Brain microvascular endothelial cell (primary cell): ENCODE data around the gene CCDC197.

Experiments
- DNase-seq: peaks from one replicate; pipeline ENCODE4 v3.0.0-alpha.2; 2020
- H3K27ac ChIP-seq: fragments of 250-450 bp; sonication (Bioruptor Pico); 2 replicates; pipeline ENCODE4 v1.5.1; 2020; ENCODE audit warnings: mild to moderate bottlenecking, moderate library complexity
- H3K27me3 ChIP-seq: fragments of 250-450 bp; sonication (Bioruptor Pico); replicated peaks from 2 replicates; pipeline ENCODE4 v1.5.1; 2020; ENCODE audit warnings: mild to moderate bottlenecking
- H3K36me3 ChIP-seq: fragments of 250-450 bp; sonication (Bioruptor Pico); replicated peaks from 2 replicates; pipeline ENCODE4 v1.5.1; 2020; ENCODE audit warnings: mild to moderate bottlenecking
- H3K4me3 ChIP-seq: 2 replicates; pipeline ENCODE4 v1.5.1; 2011; ENCODE audit warnings: low read depth, mild to moderate bottlenecking, control low read depth, low read length, moderate library complexity
- in situ Hi-C: cut with HindIII; loops from 2 replicates; pipeline ENCODE4 v1.10.0; 2017; ENCODE audit warnings: low sequenced_read_pairs, low pct_ligation_motif_present
- TF ChIP-seq, protein P1 (sequence below): IDR thresholded peaks from 2 replicates; pipeline ENCODE4 v1.5.1; 2011; ENCODE audit warnings: low read depth, mild to moderate bottlenecking, moderate library complexity, low read length, control low read depth, inconsistent platforms; ENCODE audit errors: missing control alignments

CCDC197 gene

GRCh38 chr14:94000267-94000666, 3.2 kb downstream of the CCDC197 start:
- no peak for DNase-seq
- no peak overlapping the region for H3K4me3 ChIP-seq
- H3K36me3 ChIP-seq: no peaks in the 10 kb centered on the region
- no peak overlapping the region for H3K27ac ChIP-seq
- peaks cover 11% of the 10 kb centered on the region for H3K27me3 ChIP-seq
- in situ Hi-C loops: no loop called here
- TF ChIP-seq, protein P1, sequence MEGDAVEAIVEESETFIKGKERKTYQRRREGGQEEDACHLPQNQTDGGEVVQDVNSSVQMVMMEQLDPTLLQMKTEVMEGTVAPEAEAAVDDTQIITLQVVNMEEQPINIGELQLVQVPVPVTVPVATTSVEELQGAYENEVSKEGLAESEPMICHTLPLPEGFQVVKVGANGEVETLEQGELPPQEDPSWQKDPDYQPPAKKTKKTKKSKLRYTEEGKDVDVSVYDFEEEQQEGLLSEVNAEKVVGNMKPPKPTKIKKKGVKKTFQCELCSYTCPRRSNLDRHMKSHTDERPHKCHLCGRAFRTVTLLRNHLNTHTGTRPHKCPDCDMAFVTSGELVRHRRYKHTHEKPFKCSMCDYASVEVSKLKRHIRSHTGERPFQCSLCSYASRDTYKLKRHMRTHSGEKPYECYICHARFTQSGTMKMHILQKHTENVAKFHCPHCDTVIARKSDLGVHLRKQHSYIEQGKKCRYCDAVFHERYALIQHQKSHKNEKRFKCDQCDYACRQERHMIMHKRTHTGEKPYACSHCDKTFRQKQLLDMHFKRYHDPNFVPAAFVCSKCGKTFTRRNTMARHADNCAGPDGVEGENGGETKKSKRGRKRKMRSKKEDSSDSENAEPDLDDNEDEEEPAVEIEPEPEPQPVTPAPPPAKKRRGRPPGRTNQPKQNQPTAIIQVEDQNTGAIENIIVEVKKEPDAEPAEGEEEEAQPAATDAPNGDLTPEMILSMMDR: no peak

- in situ Hi-C loops: no loop called here
- no peaks in the 10 kb centered on the region for H3K36me3 ChIP-seq
- peaks cover 7% of the 10 kb centered on the region for H3K27me3 ChIP-seq
- TF ChIP-seq, protein P1: no peak
- no peak overlapping the region for H3K27ac ChIP-seq
- DNase-seq: no peak
- no peak overlapping the region for H3K4me3 ChIP-seq
Observed at GRCh38 chr14:94001016-94001415, 3.9 kb downstream of the CCDC197 start.

GRCh38 chr14:94001501-94002396, 4.6 kb downstream of the CCDC197 start:
- Histone ChIP-seq H3K27ac (no peak overlapping the region), H3K4me3 (no peak overlapping the region), H3K36me3 (no peaks in the 10 kb centered on the region), H3K27me3 (peaks cover 6% of the 10 kb centered on the region)
- peak; percentile 50 for DNase-seq
- in situ Hi-C loops: no loop called here
- TF ChIP-seq, protein P1: peak; percentile 97

DNA sequence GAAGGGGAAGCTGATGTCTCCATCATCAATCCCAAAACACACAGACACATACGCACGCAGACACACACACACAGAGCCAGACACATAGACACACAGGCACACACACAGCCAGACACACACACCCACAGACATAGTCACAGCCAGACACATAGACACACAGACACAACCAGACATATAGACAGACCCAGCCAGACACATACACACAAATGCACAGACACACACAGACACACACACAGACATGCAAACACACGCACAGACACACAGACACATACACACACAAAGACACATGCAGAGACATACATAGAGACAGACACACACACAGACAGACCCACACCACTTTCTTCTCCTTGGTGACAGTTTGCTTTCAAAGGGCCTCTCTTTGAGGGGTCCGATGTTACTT, 6.3 kb downstream of the CCDC197 start:
- in situ Hi-C loops: no loop called here
- Histone ChIP-seq H3K36me3 (no peaks in the 10 kb centered on the region), H3K27ac (no peak overlapping the region), H3K27me3 (peaks cover 5% of the 10 kb centered on the region), H3K4me3 (no peak overlapping the region)
- no peak for DNase-seq
- TF ChIP-seq, protein P1: no peak

DNA sequence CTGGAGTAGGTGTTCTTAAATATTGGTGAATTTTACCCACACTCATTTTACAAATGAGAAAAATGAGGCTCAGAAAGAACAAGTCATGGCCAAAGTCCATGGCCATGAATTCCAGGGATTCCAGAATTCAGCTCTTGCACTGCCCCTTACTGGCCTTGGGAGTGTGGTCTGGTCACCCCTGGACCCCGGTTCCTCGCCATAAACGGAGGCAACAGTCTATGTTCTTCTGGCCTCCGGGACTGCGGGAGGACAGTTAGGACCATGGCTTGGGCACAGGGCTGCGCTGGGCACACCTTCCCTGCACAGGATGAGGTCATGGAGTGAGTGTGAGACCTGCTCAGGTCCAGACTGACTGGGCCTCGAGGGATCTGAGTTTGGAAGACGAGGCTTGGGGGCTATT, 6.9 kb downstream of the CCDC197 start:
- TF ChIP-seq, protein P1: no peak
- Histone ChIP-seq H3K36me3 (no peaks in the 10 kb centered on the region), H3K27ac (no peak overlapping the region), H3K4me3 (no peak overlapping the region), H3K27me3 (peaks cover 5% of the 10 kb centered on the region)
- in situ Hi-C loops: no loop called here
- no peak for DNase-seq
